Islet precursor cell (in vitro differentiated cells): Measurements from ENCODE around the gene RAB27A.
A peak's percentile ranks its signal among the peaks of the same experiment; 100 is the strongest.
"Not testable (repeated sequence)": the region's sequence is repeated elsewhere in the genome, so short reads cannot be mapped to it uniquely, and the experiment has no call there.

Experiments used
- DNase-seq: peaks from one replicate; pipeline ENCODE4 v3.0.0-alpha.2; 2018

Gene RAB27A

DNA sequence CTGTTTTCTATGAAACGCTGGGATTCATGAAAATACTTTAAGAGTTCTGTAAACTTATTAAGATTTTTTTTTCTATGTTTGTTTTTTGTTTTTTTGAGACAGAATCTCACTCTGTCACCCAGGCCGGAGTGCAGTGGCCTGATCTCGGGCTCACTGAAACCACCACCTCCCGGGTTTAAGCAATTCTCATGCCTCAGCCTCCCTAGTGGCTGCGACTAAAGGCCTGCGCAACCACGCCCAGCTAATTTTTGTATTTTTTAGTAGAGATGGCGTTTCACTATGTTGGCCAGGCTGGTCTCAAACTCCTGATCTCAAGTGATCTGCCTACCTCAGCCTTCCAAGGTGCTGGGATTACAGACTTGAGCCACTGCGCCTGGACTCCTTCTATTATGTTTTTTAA, 39.7 kb downstream of the RAB27A start:
- not testable (repeated sequence) for DNase-seq

DNA sequence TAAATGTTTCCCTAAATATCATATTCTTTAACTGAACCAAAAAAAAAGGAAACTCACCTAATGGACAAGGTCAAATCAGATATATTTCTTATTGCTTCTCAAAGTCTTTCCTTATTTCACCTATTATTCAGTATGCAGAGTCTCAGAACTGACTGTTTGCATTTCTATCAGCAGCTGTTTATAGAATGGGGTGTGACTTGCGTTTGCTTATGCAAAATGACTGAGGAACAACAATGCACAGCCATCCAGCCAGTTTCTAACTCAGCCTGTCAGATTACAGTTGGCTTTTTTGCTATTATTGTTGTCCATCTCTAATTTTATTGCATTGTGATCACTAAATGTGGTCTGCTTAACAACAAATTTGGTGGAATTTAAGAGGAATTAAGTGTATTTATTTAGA, 40.7 kb downstream of the RAB27A start:
- no peak for DNase-seq

DNA sequence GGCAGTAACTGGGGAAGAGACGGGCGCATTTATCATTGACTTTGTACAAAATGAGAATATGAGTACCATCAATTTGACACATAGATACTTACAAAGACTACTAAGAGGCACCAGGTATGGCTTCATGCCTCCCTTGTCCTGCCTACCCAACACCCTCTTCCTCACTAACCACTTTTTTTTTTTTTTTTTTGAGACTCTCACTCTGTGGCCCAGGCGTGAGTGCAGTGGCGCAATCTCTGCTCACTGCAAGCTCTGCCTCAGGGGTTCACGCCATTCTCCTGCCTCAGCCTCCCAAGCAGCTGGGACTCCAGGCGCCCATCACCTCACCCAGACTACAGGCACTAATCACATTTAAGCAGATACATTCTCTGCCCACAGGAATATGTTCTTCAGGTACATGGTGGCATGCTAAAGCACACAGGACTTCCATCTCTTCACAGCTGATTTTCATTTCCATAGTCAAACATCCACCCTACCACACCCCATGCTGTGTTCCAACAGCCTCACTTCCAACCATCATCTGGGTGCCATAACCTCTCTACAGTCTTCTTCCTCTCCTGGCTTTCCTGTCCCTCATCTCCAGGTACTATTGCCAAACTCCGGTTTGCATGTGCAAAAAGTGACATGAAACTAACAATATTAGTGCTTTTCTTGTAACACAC, 41.7 kb downstream of the RAB27A start:
- DNase-seq = no peak

DNA sequence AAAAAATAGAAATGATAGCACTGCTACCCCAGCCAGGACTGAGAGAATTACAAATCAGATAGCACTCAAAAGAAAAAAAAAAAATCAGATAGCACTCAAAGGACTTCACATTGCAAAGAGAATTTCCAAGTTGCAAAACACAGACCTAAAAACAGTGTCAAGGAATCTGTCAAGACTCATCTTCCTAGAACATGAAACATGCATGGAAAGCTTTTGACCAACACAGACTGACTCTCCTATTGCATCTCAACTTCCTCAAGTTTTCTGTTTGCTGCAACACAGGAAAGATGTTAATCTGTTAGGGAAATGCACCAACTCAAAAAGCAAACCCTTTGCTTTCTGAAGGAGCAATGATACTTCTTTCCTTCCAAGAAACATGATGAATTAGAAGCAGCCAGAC, 42.3 kb downstream of the RAB27A start:
- DNase-seq = no peak

DNA sequence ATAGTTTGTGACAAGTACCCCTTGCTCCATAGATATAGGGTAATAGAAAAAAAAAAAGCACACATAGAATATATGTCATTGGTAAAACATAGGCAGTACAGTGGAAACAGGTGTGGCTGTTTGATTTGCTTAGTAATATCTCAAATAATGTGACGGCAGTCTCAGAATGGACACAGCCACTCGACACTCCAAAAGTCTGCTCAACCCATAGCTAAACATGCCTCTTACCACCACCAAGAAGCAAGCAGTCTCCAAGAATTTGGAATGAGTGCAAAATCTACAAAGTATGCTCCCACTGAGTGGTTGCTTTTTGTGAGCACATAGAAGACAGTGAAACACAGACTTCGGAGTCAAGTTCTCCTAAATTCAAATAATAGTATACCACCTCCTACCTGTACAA, 43.0 kb downstream of the RAB27A start:
- no peak for DNase-seq

DNA sequence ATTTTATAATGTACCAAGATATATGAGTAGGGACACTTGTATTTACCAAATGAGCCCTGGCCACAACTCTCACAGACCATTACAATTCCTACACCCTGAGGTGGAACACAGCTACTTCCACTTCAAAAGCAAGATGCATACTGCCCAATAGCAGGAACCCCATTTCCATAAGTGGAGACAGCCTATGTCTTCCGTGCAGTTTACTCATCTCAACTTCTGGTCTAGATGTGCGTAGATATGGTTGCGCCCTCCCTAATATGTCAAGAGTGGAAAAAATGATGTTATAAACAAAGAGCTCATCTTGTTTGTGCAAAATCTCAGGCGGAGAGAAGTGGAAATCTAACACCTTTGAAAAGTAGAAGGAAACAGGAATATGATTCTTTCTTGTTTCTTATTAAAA, 44.6 kb downstream of the RAB27A start:
- DNase-seq = no peak

DNA sequence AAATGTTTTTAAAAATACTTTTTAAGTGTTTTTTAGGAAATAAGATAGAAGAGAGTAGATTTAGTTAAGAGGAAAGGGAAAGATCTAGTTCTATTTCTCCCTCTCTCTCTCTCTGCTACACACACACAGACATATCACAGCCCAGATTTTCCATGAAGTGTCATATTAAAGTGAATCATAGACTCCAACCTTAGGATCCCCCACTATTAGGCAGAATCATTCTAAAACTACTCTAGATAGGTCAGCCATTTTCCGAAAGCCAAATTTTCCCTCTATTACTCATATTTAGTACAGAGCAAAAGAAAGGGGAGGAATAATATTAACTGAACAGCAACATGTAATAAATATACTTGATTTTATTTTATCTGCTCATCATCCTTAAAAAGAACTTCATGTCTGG, 47.7 kb downstream of the RAB27A start:
- no peak for DNase-seq

DNA sequence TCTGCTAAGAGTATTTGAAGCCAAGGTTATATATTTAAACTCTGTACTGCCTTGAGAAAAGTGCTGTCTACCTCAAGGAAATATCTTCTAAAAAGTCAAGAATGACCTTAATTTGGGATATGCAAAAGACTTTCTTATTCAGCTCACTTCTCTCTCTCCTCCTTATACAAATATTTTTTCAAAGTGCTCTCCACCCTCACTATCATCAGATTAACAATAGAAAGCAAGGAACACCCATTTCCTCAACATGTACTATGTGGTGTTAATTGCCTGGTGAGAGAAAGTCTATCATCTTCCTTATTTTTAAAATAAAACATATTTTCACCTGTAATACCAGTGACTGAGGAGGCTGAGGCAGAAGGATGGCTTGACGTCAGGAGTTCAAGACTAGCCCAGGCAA, 48.4 kb downstream of the RAB27A start:
- no peak for DNase-seq

DNA sequence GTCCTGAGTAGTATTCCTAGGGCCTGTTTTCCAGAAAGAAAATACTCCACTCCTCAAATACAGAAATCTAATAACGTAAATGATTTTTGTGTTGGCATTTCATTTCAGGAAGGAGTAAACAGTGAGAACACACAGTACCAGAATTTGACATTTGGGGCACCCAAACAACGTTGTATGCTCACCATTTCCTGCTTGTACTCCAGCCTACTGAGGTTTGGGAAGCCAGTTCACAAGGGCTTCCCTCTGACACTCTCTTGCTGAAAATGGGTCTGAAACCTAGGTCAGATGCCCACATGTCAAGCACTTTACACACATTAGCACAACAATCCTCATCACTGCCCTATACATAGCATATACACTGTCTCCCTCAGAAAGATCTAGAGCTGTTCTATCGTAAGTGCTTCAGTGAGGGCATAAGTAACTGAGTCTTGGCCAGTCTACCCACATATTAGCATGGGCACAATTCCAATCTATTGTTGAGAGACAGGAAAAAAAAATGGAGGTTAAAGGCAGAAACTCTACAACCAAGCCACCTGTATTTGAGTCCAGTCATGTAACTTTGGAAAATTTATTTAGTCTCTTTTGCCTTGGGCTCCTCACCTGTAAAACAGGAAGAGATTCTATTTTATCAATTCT, 49.4 kb downstream of the RAB27A start:
- DNase-seq = no peak

DNA sequence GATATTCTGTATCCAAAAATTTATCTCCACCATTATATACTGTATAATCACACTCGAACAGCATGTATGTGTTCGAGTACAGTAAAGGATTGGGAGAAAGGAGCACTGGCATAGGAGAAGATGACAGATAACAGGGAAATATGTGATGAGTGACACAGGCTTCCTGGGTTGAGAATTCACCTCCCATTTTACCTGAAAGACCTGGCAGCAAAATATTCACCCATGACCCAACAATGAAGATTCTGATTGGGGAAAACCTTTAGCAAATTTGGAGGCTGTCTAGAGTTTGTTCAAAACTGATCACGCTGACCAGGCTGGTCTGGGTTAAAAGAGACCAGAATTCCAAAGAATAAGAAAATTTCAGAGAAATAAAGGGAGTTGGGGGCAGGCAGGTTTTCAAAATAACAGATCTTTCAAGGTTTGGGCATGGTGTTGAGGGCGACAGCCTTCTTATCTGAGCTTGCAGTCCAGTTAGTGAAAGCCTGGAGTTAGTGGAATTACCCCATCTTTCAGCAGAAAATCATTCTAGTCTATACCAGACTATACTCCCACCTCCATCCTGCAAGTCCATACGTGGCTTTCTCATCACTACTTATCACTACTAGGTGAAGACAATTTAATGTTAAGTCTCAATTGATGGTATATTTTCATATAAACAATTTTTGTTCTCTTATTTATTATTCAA, 50.0 kb downstream of the RAB27A start:
- DNase-seq = no peak

DNA sequence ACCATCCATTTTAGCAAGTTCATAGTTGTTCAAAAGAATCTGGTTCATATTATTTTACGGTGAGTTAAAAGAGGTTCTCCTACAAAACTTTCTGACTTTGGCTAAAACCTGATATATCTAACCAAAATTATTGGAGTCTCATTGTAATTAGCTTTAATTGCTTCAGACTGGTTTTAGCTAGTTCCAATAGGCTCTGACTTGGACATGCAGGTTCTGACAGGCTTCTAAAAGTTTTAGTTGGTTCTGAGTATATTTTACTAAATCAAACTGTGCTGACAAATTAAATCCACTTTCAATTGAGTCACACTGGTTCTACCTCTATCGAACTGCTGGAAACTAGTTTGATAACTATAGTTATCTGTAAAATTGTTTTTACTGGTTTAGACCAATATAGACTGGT, 50.7 kb downstream of the RAB27A start:
- no peak for DNase-seq

DNA sequence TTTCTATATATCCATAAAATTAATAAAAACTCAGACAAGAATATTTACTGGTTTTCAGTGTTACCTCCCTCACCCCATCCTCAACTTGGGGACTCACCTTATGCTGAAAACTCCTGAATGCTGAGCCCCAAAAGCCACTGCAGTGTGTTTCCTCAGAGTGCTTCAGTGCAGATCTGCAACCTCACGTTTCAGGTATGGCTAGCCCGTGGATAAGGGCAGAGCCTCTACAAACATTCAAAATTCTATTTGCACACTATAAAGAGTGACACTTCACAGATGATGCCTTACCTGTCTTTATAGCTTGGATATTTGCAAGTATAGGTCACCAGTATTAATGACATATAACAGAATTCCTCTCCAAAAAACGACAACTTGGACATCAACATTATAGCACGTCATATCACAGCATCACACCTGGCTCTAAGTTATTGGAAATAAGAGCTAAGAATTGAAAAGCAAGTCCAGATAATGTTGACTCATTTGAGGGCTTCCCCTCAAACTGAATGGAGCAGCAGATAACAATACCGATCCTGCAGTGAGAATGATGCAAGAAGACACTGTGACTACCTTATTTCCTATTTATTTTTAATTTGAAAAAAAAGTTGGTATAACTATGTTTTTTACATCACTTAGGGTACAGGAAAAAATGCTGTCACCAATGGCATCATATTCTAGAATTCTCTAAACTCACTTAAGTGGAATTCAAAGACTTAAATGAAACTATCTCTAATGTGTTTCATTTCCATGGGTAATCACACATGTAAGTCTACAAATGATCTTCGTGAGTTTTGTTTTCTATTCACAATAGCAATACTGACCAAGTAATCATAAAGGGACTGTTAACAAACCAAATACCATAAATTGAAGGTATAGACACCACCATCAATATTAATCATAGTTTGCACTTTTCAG, 52.1 kb downstream of the RAB27A start:
- DNase-seq = no peak

DNA sequence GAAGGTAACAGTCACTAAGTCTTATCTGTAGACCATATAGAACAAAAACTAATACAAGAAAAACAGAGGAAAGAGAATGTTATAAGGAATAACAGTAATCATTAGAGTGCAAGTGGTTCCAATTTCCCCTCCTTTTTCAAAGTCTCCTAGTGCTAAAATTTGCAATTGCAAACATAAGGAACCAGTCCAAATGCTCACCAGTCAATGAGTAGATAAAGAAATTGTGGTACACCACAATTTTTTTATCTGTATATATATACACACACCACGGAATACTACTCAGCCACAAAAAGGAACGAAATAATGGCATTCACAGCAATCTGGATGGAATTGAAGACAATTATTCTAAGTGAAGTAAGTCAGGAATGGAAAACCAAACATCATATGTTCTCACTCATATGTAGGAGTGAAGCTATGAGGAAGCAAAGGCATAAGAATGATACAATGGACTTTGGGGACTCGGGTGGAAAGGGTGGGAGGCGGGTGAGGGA, 54.0 kb downstream of the RAB27A start:
- no peak for DNase-seq

DNA sequence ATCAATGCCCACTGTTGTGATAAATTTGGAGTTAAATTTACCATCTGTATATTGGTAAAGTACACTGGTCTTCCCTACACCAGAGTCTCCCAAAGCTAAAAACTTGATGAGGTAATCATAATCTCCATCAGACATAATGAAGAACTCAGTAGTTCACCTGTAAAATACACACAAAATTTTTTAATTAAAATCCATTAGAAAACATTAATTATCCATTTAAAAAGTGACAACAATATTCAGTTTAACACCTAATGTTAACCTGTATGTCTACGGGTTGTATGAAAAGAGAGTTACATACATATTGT, 54.9 kb downstream of the RAB27A start:
- DNase-seq = no peak

DNA sequence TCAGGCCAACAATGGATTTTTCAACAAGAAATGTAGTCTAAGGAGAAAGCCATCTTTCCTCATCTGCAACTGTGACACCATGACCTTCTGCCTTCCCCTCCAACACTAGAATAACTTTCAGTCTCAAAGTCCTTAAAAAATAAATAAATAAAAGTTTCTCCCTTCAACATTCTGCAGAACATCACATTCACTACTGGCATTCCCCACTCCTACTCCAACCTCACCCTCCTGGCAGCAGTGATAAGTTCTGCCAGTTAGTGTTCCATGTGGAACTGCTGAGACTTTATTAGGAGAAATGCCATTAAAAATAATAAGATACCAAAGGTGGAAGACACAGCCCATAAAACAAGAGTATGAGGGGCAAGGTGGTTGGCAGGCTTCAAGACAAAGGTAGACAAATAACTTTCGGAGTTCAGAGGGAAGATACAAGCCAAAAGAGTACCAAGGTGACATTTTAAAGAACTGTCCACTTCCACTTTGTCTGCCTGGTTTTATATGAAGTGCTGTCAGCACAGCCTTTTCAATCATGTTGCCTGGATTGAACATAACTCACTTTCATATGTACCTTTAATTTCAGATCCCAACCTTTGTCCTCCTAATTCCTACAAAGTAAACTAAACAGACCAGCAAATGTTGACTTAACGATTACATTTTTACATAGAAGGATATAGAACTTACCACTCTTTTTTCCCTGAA, 55.4 kb downstream of the RAB27A start:
- no peak for DNase-seq

DNA sequence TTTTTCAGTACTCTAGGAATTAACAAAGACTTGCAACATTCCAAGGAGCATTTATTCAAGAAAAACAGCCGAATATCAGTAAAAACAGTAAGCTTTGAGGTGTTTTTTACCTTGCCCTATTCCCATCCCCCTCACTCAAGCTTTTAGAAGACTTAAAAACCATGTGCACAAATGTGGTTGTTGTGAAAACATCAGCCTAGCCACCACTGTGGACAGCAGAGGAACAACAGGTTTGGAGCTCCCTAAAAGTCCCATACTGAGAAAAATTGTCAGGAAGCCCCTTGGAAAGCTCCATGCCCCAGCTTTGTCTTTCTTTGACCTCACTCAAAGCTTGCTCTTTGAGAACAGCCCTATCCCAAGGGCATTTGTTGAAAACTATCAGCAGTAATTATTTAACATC, 58.2 kb downstream of the RAB27A start:
- no peak for DNase-seq

DNA sequence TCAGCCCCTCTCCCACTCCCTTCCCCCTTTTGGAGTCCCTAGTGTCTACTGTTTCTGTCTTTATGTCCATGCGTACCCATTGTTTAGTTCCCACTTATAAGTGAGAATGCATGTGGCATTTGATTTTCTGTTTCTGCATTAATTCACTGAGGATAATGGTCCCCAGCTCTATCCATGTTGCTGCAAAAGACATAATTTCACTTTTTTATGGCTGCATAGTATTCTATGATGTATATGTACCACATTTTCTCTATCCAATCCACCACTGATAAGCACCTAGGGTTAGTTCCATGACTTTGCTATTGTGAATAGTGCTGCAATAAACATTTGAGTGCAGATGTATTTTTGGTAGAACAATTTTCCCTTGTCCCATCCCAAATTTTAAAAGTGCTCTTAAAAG, 58.7 kb downstream of the RAB27A start:
- DNase-seq = no peak

DNA sequence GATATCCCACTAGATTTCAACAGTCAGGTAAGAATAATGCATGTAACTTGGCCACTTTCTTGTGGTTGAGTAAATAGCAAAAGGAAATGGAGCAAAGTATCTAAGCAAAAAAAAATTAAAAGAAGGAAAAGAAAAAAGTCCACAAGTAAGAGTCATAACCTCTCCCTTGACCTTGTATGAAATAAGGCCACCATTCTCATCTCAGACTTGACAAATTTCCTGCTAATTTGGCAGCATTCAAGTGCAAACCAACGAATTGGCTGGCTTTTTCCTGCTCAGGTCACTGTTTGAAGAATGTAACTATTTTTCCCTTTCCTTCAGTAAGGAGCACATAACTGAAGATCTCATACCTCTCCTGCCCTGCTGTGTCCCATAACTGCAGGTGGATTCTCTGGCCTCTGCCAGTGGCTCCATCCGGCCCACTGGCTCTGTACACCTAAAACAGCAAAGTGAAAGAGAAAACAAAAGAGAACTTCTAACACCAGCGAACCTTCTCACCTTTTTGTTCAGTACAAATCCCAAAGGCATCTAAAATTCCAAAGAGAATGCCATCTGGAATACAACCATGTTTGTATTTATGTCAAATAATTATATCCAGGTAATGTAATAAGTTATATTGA, 59.5 kb downstream of the RAB27A start:
- DNase-seq = no peak

DNA sequence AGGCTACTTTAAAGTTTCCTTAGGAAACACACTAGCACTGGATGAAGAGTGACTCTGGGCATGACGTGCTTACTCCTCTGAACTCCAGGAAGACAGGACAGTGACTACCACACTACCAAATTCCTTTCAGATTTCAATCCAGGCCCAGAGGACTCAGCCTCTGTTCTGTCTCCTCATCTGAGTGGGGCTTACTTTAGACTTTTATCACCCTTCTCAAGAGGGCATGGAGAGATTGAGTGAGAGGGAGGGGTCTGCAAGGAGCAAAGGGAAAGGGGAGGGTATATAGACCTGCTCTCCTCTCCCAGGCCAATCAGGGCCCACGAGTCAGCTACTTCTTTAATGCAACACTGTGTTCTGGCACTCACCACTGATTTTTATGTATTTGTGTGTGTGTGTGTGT, 63.5 kb downstream of the RAB27A start:
- DNase-seq = peak; percentile 55

DNA sequence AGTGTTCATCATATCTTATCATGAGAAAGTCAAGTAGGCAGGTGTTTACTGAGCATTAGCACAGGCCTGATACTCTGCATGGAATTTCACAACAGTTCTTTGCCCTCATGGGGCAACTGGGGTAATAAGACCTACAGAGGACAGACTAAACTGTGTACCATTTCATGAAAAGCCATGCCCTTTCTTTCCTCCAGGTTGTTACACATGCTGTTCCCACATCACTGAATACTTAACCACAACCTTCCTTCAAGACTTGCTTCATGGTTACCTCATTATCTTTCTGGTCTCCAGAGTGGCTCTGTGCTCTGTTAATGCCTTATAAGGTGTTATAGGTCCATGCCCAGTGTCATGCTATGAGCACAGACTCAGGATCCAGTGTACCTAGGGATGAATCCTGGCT, 64.7 kb downstream of the RAB27A start:
- no peak for DNase-seq

DNA sequence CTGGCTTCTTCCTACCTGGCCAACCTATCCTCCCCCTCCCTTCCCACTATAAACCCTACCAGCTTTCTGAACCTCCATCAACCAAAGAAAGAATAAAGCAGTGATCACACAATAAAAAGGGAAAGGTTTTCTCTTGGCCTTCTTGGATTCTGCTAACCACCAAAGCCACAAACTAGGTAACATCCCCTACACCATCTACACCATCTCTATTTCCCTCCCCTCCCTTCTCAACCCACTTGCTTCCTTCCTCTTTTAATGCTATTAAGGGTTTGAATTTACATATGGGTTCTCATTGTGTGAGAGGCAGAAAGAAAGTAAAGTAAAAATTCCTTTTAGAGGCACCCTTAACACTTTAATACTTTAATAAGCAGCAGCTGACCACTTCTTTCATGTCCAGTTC, 67.0 kb downstream of the RAB27A start:
- DNase-seq = no peak
